Liver (tissue), 2 donors: ENCODE data around the gene MBP.

Experiments used
- MAX ChIP-seq: IDR thresholded peaks from 2 replicates; pipeline ENCODE4 v1.6.1; 2016; ENCODE audit warnings: antibody characterized with exemption
- REST ChIP-seq: IDR thresholded peaks from 2 replicates; pipeline ENCODE4 v1.6.1; 2016; ENCODE audit warnings: antibody characterized with exemption, mild to moderate bottlenecking
- TF ChIP-seq, protein P1 (sequence below): fragments of 150-350 bp; IDR thresholded peaks from 2 replicates; pipeline ENCODE4 v1.5.1; 2017; ENCODE audit warnings: improper control_type of control experiment, low read depth, low read length; ENCODE audit not compliant: missing input control
- donor health status: healthy.

DNA sequence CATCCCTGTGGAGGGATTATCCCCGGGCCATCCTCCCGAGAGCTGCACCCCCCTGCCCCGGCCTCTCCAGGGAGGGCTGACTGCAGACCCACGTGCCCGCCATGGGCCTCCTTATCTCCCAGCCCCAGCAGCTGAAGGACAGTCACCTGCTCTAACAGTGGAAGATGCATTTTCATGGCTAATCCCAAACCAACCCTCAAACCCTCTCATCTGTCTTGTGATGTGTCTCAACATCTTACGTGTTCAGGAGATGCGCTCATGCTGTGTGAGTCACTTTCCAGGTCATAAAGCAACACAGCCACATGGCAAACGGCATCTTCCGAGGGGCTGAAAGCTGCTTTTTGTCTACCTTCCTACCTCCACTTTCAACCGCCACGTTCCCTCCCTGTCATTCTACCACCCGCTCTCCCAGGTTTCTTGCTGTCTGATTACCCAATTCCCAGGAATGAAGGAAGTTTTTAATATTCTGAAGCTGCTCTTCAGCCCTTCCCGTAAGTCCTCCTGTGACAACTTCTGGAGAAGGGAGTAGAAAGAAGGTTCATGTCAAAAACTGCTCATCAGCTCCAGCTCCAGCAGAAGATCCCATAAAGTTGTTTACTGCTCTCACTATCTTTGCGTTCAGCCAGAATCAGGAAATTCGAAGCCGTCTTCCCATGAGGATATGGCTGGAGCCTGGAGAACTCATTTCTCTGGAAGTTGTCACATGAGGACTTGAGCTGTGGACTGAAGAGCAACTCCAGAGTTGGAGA, 54.5 kb downstream of the MBP start:
- TF ChIP-seq, protein P1, sequence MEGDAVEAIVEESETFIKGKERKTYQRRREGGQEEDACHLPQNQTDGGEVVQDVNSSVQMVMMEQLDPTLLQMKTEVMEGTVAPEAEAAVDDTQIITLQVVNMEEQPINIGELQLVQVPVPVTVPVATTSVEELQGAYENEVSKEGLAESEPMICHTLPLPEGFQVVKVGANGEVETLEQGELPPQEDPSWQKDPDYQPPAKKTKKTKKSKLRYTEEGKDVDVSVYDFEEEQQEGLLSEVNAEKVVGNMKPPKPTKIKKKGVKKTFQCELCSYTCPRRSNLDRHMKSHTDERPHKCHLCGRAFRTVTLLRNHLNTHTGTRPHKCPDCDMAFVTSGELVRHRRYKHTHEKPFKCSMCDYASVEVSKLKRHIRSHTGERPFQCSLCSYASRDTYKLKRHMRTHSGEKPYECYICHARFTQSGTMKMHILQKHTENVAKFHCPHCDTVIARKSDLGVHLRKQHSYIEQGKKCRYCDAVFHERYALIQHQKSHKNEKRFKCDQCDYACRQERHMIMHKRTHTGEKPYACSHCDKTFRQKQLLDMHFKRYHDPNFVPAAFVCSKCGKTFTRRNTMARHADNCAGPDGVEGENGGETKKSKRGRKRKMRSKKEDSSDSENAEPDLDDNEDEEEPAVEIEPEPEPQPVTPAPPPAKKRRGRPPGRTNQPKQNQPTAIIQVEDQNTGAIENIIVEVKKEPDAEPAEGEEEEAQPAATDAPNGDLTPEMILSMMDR = no peak
- no peak for TF ChIP-seq REST
- TF ChIP-seq MAX = no peak
